Measurements from ENCODE around the gene HMGN1.
A peak's percentile ranks its signal among the peaks of the same experiment; 100 is the strongest.
"Not testable (repeated sequence)": the region's sequence is repeated elsewhere in the genome, so short reads cannot be mapped to it uniquely, and the experiment has no call there.

HMGN1 gene

GRCh38 chr21:39381009-39381408 is 32.1 kb upstream of the HMGN1 start:
- DNase-seq (ENCODE audit: low read depth in 1 of 2, low spot score in 1 of 2): peak in 1 of 2 experiments; percentile 39
- in situ Hi-C loops (cut with HindIII; ENCODE audit: low pct_unique_long_range_greater_than_20kb, low sequenced_read_pairs): no loop called here
- no peak for TF ChIP-seq JUND (IDR thresholded peaks at IDR 0.05; ENCODE audit: low read depth)

- in situ Hi-C loops (cut with HindIII; ENCODE audit: low pct_unique_long_range_greater_than_20kb, low sequenced_read_pairs): no loop called here
- peak; percentile 76 to 93 for DNase-seq (ENCODE audit: low read depth in 1 of 2, low spot score in 1 of 2)
These were observed 31.4 kb upstream of the HMGN1 start for GRCh38 chr21:39379986-39380891.

GRCh38 chr21:39377444-39378050 is 28.7 kb upstream of the HMGN1 start:
- no peak for DNase-seq (ENCODE audit: low read depth in 1 of 2, low spot score in 1 of 2)
- in situ Hi-C loops (cut with HindIII; ENCODE audit: low pct_unique_long_range_greater_than_20kb, low sequenced_read_pairs): no loop called here
- no peak for TF ChIP-seq JUND (IDR thresholded peaks at IDR 0.05; ENCODE audit: low read depth)

More at GRCh38 chr21:39379986-39380891, 31.4 kb upstream of the HMGN1 start:
- TF ChIP-seq JUND (IDR thresholded peaks at IDR 0.05; ENCODE audit: low read depth): no peak

GRCh38 chr21:39375446-39375845 is 26.6 kb upstream of the HMGN1 start:
- no peak for TF ChIP-seq JUND (IDR thresholded peaks at IDR 0.05; ENCODE audit: low read depth)
- in situ Hi-C loops (cut with HindIII; ENCODE audit: low pct_unique_long_range_greater_than_20kb, low sequenced_read_pairs): no loop called here
- no peak for DNase-seq (ENCODE audit: low read depth in 1 of 2, low spot score in 1 of 2)

GRCh38 chr21:39374046-39374445 is 25.2 kb upstream of the HMGN1 start:
- in situ Hi-C loops (cut with HindIII; ENCODE audit: low pct_unique_long_range_greater_than_20kb, low sequenced_read_pairs): no loop called here
- TF ChIP-seq JUND (IDR thresholded peaks at IDR 0.05; ENCODE audit: low read depth): no peak
- DNase-seq (ENCODE audit: low read depth in 1 of 2, low spot score in 1 of 2): no peak

- DNase-seq (ENCODE audit: low read depth in 1 of 2, low spot score in 1 of 2): peak; percentile 24 to 78
- in situ Hi-C loops (cut with HindIII; ENCODE audit: low pct_unique_long_range_greater_than_20kb, low sequenced_read_pairs): no loop called here
- TF ChIP-seq JUND (IDR thresholded peaks at IDR 0.05; ENCODE audit: low read depth): no peak
These were observed 24.7 kb upstream of the HMGN1 start for GRCh38 chr21:39373634-39374033.

- in situ Hi-C loops (cut with HindIII; ENCODE audit: low pct_unique_long_range_greater_than_20kb, low sequenced_read_pairs); DNase-seq (ENCODE audit: low read depth in 1 of 2, low spot score in 1 of 2): not testable (repeated sequence)
These were observed 21.0 kb upstream of the HMGN1 start for GRCh38 chr21:39369896-39370288.

- in situ Hi-C loops (cut with HindIII; ENCODE audit: low pct_unique_long_range_greater_than_20kb, low sequenced_read_pairs): no loop called here
- TF ChIP-seq JUND (IDR thresholded peaks at IDR 0.05; ENCODE audit: low read depth): no peak
These were observed 18.9 kb upstream of the HMGN1 start for GRCh38 chr21:39367783-39368182.

GRCh38 chr21:39366563-39366962 is 17.7 kb upstream of the HMGN1 start:
- no peak for DNase-seq (ENCODE audit: low read depth in 1 of 2, low spot score in 1 of 2)
- no peak for TF ChIP-seq JUND (IDR thresholded peaks at IDR 0.05; ENCODE audit: low read depth)
- in situ Hi-C loops (cut with HindIII; ENCODE audit: low pct_unique_long_range_greater_than_20kb, low sequenced_read_pairs): no loop called here

More at GRCh38 chr21:39367783-39368182, 18.9 kb upstream of the HMGN1 start:
- no peak for DNase-seq (ENCODE audit: low read depth in 1 of 2, low spot score in 1 of 2)

- DNase-seq (ENCODE audit: low read depth in 1 of 2, low spot score in 1 of 2): no peak
- in situ Hi-C loops (cut with HindIII; ENCODE audit: low pct_unique_long_range_greater_than_20kb, low sequenced_read_pairs): no loop called here
These were observed 16.1 kb upstream of the HMGN1 start for GRCh38 chr21:39364949-39365348.

GRCh38 chr21:39363607-39364555 is 15.0 kb upstream of the HMGN1 start:
- TF ChIP-seq JUND (IDR thresholded peaks at IDR 0.05; ENCODE audit: low read depth): no peak
- in situ Hi-C loops (cut with HindIII; ENCODE audit: low pct_unique_long_range_greater_than_20kb, low sequenced_read_pairs): no loop called here
- no peak for DNase-seq (ENCODE audit: low read depth in 1 of 2, low spot score in 1 of 2)

More at GRCh38 chr21:39364949-39365348, 16.1 kb upstream of the HMGN1 start:
- no peak for TF ChIP-seq JUND (IDR thresholded peaks at IDR 0.05; ENCODE audit: low read depth)

GRCh38 chr21:39362733-39363132 is 13.8 kb upstream of the HMGN1 start:
- in situ Hi-C loops (cut with HindIII; ENCODE audit: low pct_unique_long_range_greater_than_20kb, low sequenced_read_pairs): no loop called here
- DNase-seq (ENCODE audit: low read depth in 1 of 2, low spot score in 1 of 2): no peak
- no peak for TF ChIP-seq JUND (IDR thresholded peaks at IDR 0.05; ENCODE audit: low read depth)

All from T47D (cell line).